BLaER1 (cell line): Measurements from ENCODE around the gene KDM4B.
"Not testable (repeated sequence)": the region's sequence is repeated elsewhere in the genome, so short reads cannot be mapped to it uniquely, and the experiment has no call there.

Experiments
- H3K27ac ChIP-seq: shearing (Covaris generic); formaldehyde crosslinking; 2 replicates; pipeline ENCODE4 v1.8.1; 2022
- H3K27me3 ChIP-seq: shearing (Covaris generic); formaldehyde crosslinking; 2 replicates; pipeline ENCODE4 v1.8.1; 2022
- H3K36me3 ChIP-seq: shearing (Covaris generic); formaldehyde crosslinking; 2 replicates; pipeline ENCODE4 v1.8.1; 2022
- H3K4me1 ChIP-seq: shearing (Covaris generic); formaldehyde crosslinking; 2 replicates; pipeline ENCODE4 v1.8.1; 2022
- H3K4me2 ChIP-seq: shearing (Covaris generic); formaldehyde crosslinking; 2 replicates; pipeline ENCODE4 v1.8.1; 2022
- H3K4me3 ChIP-seq: shearing (Covaris generic); formaldehyde crosslinking; 2 replicates; pipeline ENCODE4 v1.8.1; 2022
- H3K9ac ChIP-seq: shearing (Covaris generic); formaldehyde crosslinking; 2 replicates; pipeline ENCODE4 v1.8.1; 2022
- H3K9me3 ChIP-seq: shearing (Covaris generic); formaldehyde crosslinking; 2 replicates; pipeline ENCODE4 v1.8.1; 2022
- H4K20me1 ChIP-seq: shearing (Covaris generic); formaldehyde crosslinking; 2 replicates; pipeline ENCODE4 v1.8.1; 2022
- Cebpa-rat ChIP-seq: shearing (Covaris generic); IDR thresholded peaks from 2 replicates; pipeline ENCODE4 v1.8.1; 2022

The KDM4B gene

DNA sequence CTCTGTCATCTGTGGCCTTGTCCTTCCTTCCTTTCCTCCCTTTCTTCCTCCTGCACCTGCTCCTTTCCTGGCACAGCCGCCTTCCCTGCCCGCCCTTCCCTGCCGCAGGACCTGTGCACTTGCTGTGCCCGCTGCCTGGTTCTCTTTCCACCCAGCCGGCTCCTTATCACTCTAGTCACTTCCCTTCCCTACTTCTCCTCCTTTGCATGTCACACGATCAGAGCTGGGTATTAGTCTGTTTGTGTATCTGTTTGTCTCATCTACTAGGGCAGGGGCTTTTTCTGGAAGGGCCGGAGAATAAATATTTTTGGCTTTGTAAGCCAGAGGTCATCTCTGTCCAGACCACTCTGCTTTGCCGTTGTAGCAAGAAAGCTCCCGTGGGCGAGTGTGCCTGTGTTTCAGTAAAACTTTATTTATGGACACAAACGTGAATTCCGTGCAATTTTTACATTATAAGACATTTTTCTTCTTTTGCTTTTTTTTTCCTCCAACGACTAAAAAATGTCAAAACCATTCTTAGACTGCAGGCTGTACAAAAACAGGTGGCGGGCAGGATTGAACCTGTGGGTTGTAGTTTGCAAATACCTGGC lies 6.1 kb downstream of the KDM4B start:
- Histone ChIP-seq H4K20me1 (peaks cover 100% of the 10 kb centered on the region), H3K4me2 (peak overlapping the region; percentile 100), H3K27ac (no peak overlapping the region), H3K27me3 (peaks cover 3% of the 10 kb centered on the region; the same call in 1 of the 2 replicates), H3K4me3 (no peak overlapping the region), H3K9ac (no peak overlapping the region), H3K9me3 (no peaks in the 10 kb centered on the region), H3K36me3 (peaks cover 6% of the 10 kb centered on the region; the same call in 1 of the 2 replicates), H3K4me1 (peaks cover 100% of the 10 kb centered on the region)
- TF ChIP-seq Cebpa-rat = no peak

DNA sequence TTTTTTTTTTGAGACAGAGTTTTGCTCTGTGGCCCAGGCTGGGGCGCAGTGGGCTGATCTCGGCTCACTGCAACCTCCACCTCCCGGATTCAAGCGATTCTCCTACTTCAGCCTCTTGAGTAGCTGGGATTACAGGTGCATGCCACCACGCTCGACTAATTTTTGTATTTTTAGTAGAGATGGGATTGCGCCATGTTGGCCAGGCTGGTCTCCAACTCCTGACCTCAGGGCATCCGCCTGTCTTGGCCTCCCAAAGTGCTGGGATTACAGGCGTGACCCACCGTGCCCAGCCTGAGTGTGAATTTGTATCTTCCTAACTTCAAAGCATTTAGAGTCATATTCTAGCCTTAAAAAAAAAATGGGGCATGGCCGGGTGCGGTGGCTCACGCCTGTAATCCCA lies 6.7 kb downstream of the KDM4B start:
- peaks cover 100% of the 10 kb centered on the region for H4K20me1 ChIP-seq
- H3K4me1 ChIP-seq = peaks cover 99% of the 10 kb centered on the region
- H3K4me2 ChIP-seq = peak overlapping the region; percentile 100
- not testable (repeated sequence) for H3K4me3 ChIP-seq, H3K9me3 ChIP-seq, H3K27me3 ChIP-seq, H3K36me3 ChIP-seq, H3K9ac ChIP-seq, H3K27ac ChIP-seq

GRCh38 chr19:4976401-4977298 lies 7.7 kb downstream of the KDM4B start:
- Histone ChIP-seq H3K27me3 (no peaks in the 10 kb centered on the region), H4K20me1 (peaks cover 100% of the 10 kb centered on the region), H3K4me1 (peaks cover 98% of the 10 kb centered on the region), H3K36me3 (peaks cover 11% of the 10 kb centered on the region; the same call in 1 of the 2 replicates), H3K27ac (peak overlapping the region; percentile 40; the same call in 1 of the 2 replicates), H3K4me2 (peak overlapping the region; percentile 100), H3K9ac (peak overlapping the region; percentile 39; the same call in 1 of the 2 replicates), H3K9me3 (no peaks in the 10 kb centered on the region), H3K4me3 (peak overlapping the region; percentile 49)
- peak; percentile 99 for TF ChIP-seq Cebpa-rat

GRCh38 chr19:4977299-4978174 lies 8.6 kb downstream of the KDM4B start:
- no peak for TF ChIP-seq Cebpa-rat
- peak overlapping the region; percentile 49 for H3K4me3 ChIP-seq
- peak overlapping the region; percentile 39 for H3K9ac ChIP-seq
- H3K9me3 ChIP-seq = no peaks in the 10 kb centered on the region
- peaks cover 100% of the 10 kb centered on the region for H4K20me1 ChIP-seq
- peaks cover 6% of the 10 kb centered on the region; the same call in 1 of the 2 replicates for H3K36me3 ChIP-seq
- peak overlapping the region; percentile 100 for H3K4me2 ChIP-seq
- no peaks in the 10 kb centered on the region for H3K27me3 ChIP-seq
- peak overlapping the region; percentile 32; the same call in 1 of the 2 replicates for H3K27ac ChIP-seq
- peaks cover 95% of the 10 kb centered on the region for H3K4me1 ChIP-seq

- Histone ChIP-seq H3K27ac (no peak overlapping the region), H3K27me3 (no peaks in the 10 kb centered on the region), H3K9ac (no peak overlapping the region), H3K4me3 (no peak overlapping the region), H3K4me2 (peak overlapping the region; percentile 100), H3K36me3 (peaks cover 15% of the 10 kb centered on the region; the same call in 1 of the 2 replicates), H4K20me1 (peaks cover 100% of the 10 kb centered on the region), H3K9me3 (no peaks in the 10 kb centered on the region), H3K4me1 (peaks cover 95% of the 10 kb centered on the region)
- TF ChIP-seq Cebpa-rat = no peak
Observed at GRCh38 chr19:4979211-4979807, 10.4 kb downstream of the KDM4B start.

- peaks cover 95% of the 10 kb centered on the region for H3K4me1 ChIP-seq
- H3K27me3 ChIP-seq = no peaks in the 10 kb centered on the region
- TF ChIP-seq Cebpa-rat = no peak
- H3K36me3 ChIP-seq = peaks cover 15% of the 10 kb centered on the region; the same call in 1 of the 2 replicates
- peaks cover 100% of the 10 kb centered on the region for H4K20me1 ChIP-seq
- H3K27ac ChIP-seq = no peak overlapping the region
- no peaks in the 10 kb centered on the region for H3K9me3 ChIP-seq
- no peak overlapping the region for H3K4me2 ChIP-seq
- H3K9ac ChIP-seq = no peak overlapping the region
- no peak overlapping the region for H3K4me3 ChIP-seq
Observed at GRCh38 chr19:4980067-4980466, 11.2 kb downstream of the KDM4B start.

DNA sequence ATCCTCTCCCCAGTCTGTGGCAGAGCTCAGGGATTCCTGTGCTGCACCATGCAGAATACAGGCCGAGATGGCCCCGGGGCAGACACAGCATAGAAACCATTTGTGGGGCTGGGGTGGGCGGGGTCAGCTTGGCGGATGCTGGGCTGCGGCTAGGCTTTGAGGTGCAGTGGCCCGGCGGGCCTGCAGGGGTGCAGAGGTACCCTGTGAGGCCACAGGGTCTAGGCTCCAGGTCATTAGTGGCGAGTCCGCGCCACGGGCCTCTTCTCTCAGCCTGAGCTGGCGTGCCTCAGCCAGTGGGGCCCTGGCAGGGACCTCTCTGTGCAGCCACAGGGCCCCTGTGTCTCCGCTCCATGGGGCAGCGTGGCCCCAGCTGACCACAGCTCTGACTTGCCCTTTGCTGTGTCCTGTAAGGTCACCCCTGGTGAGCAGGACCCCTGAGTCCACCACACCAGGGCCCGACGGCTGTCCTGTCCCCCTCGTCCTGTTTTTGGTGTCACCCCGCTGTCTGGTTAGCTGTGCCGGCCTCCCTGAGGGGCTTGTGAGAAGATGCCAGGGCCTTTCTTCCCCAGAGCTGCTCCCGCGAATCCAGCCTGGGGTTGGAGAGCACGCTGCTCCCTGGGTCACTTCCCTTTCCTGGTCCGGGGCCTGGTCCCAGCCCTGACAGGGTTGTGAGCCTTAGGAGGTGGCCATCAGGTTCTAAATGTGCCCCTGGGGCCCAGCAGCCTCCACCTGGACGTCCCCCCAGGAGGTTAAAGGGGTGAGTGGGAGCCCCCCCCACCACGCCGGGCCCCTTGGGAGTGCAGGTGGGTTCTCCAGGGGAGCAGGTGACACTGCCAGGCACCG lies 12.1 kb downstream of the KDM4B start:
- Histone ChIP-seq H3K27me3 (no peaks in the 10 kb centered on the region), H3K27ac (0 out of 2 replicates have a peak overlapping the region, but pooled peaks have one; percentile 18), H3K9ac (no peak overlapping the region), H3K4me2 (peak overlapping the region; percentile 52), H3K4me1 (peaks cover 95% of the 10 kb centered on the region), H3K4me3 (no peak overlapping the region), H4K20me1 (peaks cover 100% of the 10 kb centered on the region), H3K9me3 (no peaks in the 10 kb centered on the region), H3K36me3 (peaks cover 15% of the 10 kb centered on the region; the same call in 1 of the 2 replicates)
- TF ChIP-seq Cebpa-rat = no peak

DNA sequence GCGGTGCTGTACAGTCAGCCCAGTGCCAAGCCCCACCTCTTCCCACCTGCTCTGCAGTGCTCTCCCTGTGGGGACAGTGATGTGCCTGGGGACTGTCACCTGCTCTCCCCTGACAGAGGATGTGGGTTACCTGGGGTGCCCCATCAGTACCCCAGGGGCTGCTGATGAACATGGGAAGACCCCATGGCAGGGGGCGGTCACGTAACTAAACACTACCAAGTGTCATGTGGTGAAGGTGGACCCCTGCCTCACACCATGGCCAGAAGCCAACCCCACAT lies 12.7 kb downstream of the KDM4B start:
- peaks cover 95% of the 10 kb centered on the region for H3K4me1 ChIP-seq
- H3K27ac ChIP-seq = 0 out of 2 replicates have a peak overlapping the region, but pooled peaks have one; percentile 18
- no peak overlapping the region for H3K4me3 ChIP-seq
- no peak overlapping the region for H3K9ac ChIP-seq
- TF ChIP-seq Cebpa-rat = no peak
- no peaks in the 10 kb centered on the region for H3K27me3 ChIP-seq
- peaks cover 100% of the 10 kb centered on the region for H4K20me1 ChIP-seq
- peak overlapping the region; percentile 52 for H3K4me2 ChIP-seq
- no peaks in the 10 kb centered on the region for H3K9me3 ChIP-seq
- peaks cover 15% of the 10 kb centered on the region; the same call in 1 of the 2 replicates for H3K36me3 ChIP-seq
